Daoy (cell line): ENCODE data around the gene GGNBP2. TPM values are rescaled to one million over a fixed set of nuclear protein-coding genes. Genes with fewer than 3 reads are reported as not detected.
"Not testable (repeated sequence)": the region's sequence is repeated elsewhere in the genome, so short reads cannot be mapped to it uniquely, and the experiment has no call there.

Experiments
- DNase-seq: peaks from one replicate; pipeline ENCODE4 v3.0.0-alpha.2; 2015; ENCODE audit warnings: low read depth
- total RNA-seq: library from RNA; depleted of rRNA; stranded (reverse); fragments of >200 nt; shearing (Covaris generic); gene quantifications from 2 replicates; pipeline ENCODE4 v1.2.3, GENCODE V29; 2014; rRNA removed

Gene GGNBP2, protein sequence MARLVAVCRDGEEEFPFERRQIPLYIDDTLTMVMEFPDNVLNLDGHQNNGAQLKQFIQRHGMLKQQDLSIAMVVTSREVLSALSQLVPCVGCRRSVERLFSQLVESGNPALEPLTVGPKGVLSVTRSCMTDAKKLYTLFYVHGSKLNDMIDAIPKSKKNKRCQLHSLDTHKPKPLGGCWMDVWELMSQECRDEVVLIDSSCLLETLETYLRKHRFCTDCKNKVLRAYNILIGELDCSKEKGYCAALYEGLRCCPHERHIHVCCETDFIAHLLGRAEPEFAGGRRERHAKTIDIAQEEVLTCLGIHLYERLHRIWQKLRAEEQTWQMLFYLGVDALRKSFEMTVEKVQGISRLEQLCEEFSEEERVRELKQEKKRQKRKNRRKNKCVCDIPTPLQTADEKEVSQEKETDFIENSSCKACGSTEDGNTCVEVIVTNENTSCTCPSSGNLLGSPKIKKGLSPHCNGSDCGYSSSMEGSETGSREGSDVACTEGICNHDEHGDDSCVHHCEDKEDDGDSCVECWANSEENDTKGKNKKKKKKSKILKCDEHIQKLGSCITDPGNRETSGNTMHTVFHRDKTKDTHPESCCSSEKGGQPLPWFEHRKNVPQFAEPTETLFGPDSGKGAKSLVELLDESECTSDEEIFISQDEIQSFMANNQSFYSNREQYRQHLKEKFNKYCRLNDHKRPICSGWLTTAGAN
- 34.7 and 36.6 TPM in 2 replicates for total RNA-seq

DNA sequence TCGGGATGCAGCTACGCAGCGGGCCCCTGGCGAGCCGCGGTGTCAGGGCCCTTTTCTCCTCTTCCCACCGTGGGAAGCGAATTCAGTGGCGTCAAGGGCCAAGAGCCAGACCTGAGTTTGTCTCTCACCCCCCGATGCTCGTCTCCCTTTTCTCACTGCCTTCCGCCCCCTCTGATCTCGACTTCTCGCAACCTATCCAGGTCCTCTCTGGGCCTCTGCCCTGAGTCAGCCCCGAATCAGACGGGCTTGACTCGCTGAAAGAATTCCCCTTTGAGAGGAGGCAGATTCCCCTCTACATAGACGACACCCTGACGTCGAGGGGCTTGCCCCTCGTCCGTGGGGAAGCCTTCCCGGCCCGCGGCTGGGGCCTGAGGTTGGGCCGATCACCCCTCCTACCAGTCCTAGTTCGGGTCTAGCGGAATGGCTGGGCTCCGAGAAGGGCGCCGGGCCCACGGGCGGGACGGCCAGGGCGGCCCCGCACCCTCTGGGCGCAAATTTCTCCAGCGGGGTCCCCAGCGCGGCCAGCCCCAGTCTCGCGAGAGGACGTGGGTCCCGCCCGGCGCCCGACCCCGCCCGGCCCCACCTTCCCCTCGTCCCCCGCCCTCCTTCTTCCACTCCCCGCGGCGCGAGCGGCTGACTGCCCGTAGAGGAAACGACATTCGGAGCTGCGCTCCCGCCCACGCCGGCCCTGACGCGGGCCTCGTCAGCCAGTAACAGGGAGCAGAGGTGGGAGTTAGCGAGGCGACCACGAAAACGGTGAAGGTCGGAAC is at the start of gene GGNBP2:
Gene GGNBP2, plus strand, starts transcription at position 613 of the 770 bp plus-strand sequence. CDS start 806 bp downstream, outside the sequence.
- peak; percentile 95 for DNase-seq

DNA sequence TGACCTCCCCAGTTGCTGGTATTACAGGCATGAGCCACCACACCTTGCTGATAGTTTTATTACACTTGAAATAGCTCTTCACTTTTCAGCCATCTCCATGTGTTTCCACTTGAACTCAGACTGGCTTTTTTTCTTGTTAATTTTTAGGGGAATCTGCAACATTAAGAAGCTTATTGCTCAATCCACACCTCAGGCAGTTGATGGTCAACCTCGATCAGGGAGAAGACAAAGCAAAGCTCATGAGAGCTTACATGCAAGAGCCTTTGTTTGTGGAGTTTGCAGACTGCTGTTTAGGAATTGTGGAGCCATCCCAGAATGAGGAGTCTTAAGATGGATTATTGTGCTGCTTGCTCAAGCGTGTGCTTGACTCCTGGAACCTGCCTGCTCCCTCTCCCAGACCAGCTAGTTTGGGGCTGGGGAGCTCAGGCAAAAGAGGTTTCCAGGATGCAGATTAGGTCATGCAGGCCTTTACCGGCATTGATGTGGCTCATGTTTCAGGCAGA is 49.6 kb upstream of the GGNBP2 start:
- DNase-seq, result no peak

DNA sequence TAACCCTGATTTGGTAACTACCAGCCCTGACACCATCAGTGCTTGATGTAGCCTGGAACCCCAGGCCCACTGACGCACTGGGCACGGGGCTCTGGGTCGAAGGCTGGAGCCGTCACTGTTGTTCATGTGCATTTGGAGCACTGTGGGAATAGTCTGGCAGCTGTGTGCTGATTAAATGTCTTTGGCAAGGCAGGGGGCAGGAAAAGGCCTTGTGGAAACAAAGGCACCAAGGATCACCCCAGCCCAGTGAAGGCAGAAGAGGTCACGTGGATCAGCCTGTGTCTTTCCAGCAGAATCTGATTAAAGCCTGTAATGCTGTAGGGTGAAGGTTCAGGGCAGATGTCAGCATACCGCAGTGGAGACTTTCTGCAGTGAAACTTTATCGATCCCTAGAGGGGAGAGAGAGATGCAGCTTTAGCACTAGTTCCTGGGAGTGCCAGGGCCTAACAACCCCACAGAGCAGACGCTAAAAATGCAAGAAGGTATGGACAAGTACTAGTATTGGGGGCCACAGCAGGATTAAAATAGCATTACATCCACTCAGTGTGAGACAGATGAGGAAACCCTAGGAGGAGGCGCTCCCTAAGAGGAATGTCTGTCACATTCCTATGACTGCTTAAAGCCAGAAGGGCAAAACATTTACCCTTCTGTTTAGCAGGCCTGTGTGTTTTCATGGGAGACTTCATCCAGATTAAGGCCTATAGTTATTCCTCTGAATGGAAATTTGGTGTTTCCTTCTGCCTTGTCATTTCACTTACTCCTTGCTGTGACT is 48.5 kb upstream of the GGNBP2 start:
- DNase-seq, result no peak

DNA sequence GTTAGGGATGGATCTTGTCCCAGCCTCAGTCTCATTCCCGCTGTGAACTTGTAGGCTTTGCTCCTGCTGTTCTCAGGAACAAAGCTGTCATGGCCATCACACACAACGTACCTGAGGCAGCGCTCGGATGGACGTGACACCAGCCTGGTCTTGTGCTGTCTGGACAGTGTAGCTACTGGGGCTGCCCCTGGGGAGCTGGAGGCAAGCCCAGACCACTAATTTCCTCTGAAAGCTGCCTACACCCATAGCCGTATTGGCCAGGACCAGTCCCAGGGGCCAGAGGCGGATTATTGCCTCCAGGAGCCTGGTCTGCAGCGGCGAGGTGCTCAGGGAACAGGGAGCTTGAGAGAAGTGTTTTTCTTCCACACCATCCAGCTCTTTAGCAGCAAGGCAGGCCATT is 46.6 kb upstream of the GGNBP2 start:
- DNase-seq, result no peak

DNA sequence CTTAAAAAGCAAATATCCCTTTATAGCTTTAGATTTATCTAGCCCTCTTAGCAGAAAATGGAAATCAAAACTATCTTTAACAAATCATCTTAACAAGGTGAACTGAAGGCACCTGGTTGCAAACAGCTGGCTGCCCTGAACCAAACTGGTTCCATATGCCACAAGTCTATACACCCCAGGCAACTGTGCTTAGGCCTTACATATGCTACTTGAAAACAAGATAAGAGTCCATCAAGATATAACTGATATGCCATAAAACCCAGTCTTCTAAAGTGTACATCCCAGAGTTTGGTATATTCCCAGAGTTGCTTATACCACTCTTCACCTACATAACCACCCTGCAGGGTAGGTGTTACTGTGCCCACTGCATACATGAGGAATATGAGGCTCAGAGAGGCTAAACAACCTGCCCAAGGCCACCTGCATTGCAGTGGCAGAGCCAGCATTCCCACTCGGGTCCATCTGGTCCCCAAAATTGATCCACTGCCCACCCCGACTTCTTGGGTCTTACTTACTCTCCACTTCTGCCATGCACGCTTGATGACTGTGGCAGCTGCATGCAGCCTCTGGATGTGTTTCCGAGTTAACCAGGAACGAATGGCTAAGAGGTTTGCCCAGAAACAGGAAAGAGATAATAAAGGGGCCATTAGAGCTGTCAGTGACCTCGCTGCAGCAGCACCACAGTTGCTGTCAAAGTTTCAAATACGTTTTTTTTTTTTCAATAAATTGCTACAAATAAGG is 46.0 kb upstream of the GGNBP2 start:
- DNase-seq, result no peak

DNA sequence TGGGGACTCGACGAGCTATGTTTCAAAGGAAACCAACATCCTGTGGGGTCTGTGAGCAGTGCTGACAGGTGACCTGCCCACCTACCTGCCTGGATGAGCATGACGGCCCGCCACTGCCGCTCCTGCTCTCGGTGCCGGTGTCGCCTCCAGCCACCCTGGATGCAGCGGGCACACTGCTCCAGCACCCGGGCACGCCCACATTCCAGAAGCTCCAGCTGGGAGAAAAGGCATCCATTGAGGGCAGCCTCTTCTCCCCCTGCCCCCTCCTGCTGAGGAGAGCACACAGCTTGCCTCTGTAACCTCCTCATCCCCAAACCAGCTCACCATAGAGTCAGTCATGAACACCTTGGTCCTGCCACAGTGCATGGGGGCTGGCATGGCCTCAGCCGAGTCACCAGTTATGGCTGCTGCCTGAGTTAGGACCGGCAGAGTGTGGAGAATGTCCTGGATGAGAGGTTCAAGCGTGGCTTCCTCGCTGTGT is 43.9 kb upstream of the GGNBP2 start:
- DNase-seq, result no peak

DNA sequence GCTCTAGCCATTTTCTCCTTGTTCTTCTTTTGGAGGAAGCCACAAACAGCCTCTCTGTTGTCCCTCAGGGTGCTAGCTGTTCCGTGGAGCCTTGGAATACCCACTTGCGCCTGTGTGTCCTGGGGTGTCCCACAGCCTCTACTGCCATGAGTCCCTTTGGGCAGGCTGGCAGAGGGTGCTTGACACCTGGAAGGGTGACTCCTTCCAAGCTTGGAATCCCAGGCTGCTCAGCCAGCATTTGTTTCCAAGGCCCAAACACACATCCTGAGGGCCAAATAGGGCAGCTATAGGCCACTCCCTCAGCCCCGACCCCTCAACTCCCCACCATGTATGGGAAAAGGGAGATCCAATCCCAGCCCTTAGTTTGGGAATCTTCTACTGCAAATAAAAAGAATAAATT is 43.4 kb upstream of the GGNBP2 start:
- DNase-seq, result no peak

DNA sequence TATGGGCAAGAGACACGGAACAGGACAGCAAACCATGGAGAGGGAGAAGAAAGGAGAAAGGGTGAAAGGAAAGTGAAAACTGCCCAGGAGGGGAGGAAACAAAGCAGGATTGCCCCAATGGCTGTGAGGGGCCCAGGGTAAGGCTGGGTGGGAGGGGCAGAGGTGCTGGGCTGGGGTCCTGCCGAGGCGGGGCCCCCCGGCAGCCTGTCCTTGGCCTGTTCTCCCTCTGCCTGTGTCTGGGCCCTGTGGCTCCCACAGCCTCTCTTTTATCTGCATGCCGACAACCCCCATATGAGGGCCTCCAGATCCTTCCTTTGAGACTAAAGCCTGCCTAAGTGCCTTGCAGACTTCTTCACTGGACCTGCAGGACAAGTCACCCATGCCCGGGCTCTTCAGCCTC is 42.8 kb upstream of the GGNBP2 start:
- no peak for DNase-seq

DNA sequence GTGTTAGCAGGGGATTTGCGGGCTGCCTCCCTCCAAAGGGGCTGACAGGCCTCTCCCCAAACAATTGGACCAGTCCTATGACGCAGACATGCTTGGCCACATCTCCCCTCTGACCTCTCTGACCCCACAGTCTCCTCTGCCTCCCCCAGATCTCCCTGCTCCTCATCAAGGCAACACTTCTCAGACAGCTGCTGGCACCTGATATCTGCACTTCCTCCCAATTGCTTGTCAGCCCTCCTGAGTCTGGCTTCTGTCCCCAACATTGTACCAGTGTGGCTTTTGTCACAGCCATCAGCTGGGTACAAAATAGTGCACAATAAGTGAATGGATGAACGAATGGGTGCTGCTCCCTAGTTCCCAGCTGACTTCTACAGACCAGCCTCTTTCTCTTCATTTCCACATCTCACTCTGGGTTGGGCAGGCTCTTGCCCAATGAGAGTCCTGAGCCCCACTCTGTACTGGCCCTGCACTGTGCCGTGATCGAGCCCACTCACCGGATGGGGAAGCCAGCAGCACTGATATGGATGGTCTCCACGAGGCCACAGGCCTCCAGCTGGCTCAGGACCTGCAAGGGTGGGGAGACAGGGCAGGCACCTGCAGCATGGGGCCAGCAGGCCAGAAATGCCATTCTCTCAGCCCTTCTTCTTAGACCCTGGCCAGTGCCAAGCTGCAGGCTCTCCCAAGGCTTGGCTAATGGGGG is 41.1 kb upstream of the GGNBP2 start:
- no peak for DNase-seq

DNA sequence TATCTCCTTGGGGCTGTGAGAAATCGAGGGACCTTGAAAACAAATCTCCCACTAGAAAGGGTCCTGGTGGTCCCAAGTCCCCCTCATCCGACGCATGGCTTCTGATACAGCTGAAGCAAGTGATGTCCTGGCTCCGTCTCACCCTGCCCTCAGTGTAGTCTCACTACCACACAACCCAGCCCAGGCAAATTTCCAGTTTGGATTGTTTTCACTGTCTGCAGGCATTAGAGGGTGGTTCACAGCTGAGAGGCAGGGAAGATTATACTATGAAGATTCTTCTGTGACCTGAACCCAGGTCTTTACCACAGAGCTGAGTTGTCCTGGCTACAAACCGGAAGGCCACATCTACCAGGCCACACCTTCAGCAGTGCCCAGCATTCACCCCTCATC is 40.6 kb upstream of the GGNBP2 start:
- DNase-seq, result no peak

DNA sequence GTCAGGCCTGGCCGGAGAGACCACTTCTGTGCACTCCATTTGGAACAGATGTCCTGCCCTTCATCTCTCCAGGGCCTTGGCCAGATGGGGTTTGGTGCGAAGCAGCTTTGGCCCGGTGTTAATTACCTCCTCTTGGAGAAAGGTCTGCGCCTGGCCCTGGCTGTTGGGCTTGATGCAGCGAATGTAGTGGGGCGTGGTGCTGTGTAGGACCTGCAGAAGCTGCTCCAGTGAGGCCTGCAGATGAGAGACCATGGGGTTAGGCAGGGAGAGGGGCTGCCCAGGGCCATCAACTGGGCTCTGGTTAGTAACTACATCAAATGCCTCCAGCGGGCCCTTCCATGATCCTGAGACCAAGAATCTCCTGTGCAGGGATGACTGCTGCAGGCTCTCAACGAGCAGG is 39.5 kb upstream of the GGNBP2 start:
- no peak for DNase-seq

DNA sequence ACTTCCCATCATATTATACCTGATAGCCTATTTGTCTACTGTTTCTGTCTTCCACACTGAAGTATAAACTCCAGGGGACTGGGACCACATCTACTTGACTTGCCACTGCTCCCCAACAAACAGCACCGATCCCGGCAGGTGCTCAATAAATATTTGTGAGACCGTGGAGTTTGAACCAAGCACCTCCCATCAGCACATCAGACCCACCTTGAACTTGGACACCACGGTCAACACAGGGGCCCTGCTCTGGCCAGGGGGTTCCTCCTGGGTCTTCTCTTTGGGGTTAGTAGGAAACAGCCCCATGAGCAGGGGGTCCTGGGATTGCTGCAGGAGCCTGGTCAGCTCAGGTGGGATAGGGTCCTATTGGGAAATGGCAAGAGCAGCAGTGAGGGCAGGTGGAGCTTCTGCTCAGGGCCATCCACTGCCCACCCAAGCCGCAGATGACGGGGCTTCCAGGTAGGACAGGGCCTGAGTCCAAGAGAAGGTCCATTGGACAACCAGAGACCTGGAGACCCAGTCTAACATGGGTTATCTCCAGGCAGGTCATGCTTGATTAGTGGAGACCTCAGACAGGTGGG is 38.4 kb upstream of the GGNBP2 start:
- DNase-seq, result no peak

DNA sequence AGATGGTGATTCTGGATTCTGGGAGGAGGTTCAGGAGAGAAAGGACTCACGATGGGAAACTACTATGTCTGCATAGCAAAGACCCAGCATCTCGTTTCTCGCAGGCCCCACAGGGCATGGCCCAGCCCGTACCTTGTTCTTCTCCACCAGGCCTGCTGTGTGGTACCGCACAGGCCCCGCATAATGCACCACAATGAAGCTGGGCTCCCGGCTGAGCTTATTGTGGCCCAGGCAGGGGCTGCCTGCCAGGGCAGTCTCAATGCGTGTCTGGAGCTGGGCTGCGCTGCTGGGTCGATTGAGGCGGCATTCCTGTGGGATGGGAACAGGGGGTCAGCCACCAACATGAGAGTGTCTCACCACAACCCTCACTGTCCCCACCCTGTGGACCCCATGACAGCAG is 37.9 kb upstream of the GGNBP2 start:
- DNase-seq, result no peak

DNA sequence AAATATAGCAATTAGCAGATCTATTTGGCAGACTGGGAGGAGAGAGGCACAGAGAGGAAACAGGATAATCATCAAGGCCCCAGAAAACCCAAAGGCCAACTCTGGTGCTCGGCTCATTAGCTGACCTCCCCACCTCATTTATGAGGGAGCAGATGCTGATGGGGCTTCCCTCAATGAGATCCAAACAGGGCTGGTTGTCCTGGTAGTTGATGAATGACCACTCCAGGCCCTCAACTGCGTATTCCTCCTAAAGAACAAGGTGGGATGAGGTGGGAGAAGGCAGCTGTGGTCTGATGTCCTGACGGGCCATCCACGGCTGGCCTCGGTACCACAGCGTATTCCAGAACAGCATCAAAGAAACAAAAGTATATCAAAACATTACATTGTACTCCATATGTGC is 37.5 kb upstream of the GGNBP2 start:
- DNase-seq, result no peak

DNA sequence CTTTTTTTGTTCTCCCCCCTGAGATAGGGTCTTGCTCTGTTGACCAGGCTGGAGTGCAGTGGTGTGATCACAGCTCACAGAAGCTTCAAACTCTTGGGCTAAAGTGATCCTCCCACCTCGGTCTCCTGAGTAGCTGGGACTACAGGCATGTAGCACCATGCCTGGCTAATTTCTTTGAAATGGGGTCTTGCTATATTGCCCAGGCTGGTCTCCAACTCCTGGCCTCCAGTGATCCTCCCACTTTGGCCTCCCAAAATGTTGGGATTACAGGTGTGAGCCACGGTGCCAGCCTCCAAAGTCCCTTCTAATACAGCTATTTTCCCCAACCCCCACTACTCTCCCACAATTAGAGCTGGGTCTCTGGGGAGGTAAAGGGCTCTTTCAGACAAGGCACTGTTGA is 36.3 kb upstream of the GGNBP2 start:
- not testable (repeated sequence) for DNase-seq

DNA sequence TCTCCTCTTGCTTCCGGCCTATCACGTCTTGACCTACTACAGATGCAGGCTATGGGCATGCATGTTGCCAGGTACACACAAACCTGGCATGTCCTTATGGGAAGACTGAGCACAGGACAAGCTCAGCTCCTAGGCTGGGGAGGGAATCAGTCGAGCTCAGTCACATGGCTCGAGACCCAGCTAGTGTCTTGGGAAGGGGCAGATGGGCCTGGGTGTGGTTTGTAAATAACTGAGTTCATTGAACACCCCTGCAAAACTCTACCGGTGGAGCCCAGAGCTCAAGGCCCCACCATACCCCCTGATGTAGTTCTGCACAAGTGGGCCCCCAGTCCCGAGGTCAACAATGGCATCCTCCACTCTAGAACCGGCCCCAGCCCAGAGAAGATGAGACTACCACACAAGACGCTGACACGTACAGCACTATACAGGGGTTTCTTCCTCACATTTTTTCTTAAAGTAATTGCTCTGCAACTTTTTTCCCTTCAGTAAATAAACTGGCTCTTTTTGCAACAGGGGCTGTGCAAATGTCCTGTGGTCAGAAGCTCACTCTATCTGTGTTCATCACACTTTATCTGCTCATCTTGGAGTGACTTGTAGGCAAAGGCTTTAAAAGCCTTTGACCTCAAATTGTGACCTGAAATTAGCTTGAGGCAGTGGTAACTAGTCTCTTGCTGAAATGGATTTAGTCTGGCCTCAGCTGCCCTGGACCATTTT is 35.3 kb upstream of the GGNBP2 start:
- DNase-seq, result no peak

DNA sequence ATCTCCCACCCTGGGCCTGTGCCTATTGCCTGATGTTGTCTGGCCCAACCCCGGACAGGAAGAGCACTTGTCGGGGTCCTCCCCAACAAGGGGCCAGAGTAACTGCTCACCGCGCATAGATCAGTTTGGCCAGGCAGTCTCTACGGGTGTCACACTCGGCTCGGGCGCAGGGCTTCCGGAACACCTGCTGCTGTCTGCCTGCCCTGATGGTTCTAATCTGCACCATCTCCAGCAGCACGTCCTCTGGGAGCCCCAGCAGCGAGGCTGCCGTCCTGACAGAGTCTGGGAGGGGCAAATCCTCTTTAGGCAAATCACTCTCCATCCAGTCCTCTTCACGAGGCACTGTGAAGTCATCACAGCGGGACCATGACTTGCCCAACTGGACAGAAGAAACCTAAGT is 34.1 kb upstream of the GGNBP2 start:
- DNase-seq, result no peak

DNA sequence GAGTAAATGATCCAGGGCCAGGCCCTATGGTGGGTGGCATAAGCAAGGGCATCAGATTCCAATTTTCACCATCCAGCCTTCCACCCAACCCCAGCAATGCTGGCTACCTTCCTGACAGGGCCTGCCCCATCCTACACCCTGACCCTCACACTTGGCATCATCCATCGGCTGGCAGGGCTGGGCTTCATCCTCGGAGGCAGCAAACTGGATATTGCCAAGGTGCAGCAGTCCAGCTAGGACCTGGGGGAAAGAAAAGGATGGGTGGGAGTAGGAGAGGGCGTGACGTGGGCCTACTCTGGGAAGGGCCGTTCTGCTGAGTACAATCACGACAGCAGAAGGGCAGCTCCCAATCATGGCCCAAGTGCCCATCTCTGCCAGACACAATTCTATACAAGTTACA is 33.5 kb upstream of the GGNBP2 start:
- DNase-seq, result no peak

DNA sequence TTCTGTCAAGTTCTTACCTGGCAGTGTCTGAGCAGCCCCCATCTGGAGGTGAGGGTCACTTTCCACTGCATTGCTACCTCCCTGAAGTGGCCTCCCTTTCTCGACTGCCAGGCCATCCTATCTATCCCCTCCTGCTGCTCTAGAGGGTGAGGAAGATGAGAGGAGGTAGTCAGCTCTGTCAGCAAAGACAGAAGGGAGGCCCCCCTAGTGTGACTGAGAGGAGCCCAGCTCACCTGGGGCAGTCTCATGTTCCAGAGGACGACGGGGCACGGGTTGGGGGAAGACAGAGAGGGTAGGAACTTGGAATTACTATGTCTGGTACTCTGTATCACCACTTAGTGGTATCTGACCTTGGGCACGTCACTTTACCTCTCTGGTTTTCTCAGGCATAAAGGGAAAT is 32.1 kb upstream of the GGNBP2 start:
- no peak for DNase-seq
